ENCODE data around the gene PRMT5.

GRCh38 chr14:22926316-22926715, 2.9 kb downstream of the PRMT5 start:
- no peak for TF ChIP-seq POLR2A (IDR thresholded peaks at IDR 0.05; ENCODE audit: low read length)
- TF ChIP-seq GATA1 (IDR thresholded peaks at IDR 0.05; ENCODE audit: low read depth, low read length), result no peak

Data from erythroblast (primary cell).